ENCODE results near the gene RFFL.
"Not testable (repeated sequence)": the region's sequence is repeated elsewhere in the genome, so short reads cannot be mapped to it uniquely, and the experiment has no call there.

Gene RFFL

GRCh38 chr17:35006345-35006744, 57.2 kb downstream of the RFFL start:
- no peak for DNase-seq (ENCODE audit: low spot score)

- no peak for DNase-seq (ENCODE audit: low spot score)
Observed at GRCh38 chr17:35003778-35004177, 59.7 kb downstream of the RFFL start.

GRCh38 chr17:35002876-35003551, 60.5 kb downstream of the RFFL start:
- DNase-seq (ENCODE audit: low spot score) = no peak

- no peak for DNase-seq (ENCODE audit: low spot score)
Observed at GRCh38 chr17:35001549-35001948, 62.0 kb downstream of the RFFL start.

GRCh38 chr17:35000965-35001364, 62.5 kb downstream of the RFFL start:
- DNase-seq (ENCODE audit: low spot score) = not testable (repeated sequence)

- DNase-seq (ENCODE audit: low spot score) = no peak
Observed at GRCh38 chr17:34999456-34999855, 64.1 kb downstream of the RFFL start.

GRCh38 chr17:34998205-34998604, 65.3 kb downstream of the RFFL start:
- DNase-seq (ENCODE audit: low spot score) = peak; percentile 84

GRCh38 chr17:34997355-34997862, 66.1 kb downstream of the RFFL start:
- DNase-seq (ENCODE audit: low spot score) = no peak

GRCh38 chr17:34996422-34997285, 66.9 kb downstream of the RFFL start:
- DNase-seq (ENCODE audit: low spot score) = no peak

GRCh38 chr17:34993031-34993430, 70.5 kb downstream of the RFFL start:
- no peak for DNase-seq (ENCODE audit: low spot score)

GRCh38 chr17:34991606-34992005, 71.9 kb downstream of the RFFL start:
- no peak for DNase-seq (ENCODE audit: low spot score)

- no peak for DNase-seq (ENCODE audit: low spot score)
Observed at GRCh38 chr17:34990921-34991365, 72.6 kb downstream of the RFFL start.

- DNase-seq (ENCODE audit: low spot score) = no peak
Observed at GRCh38 chr17:34989473-34989872, 74.0 kb downstream of the RFFL start.

- DNase-seq (ENCODE audit: low spot score) = no peak
Observed at GRCh38 chr17:34988644-34989043, 74.9 kb downstream of the RFFL start.

- no peak for DNase-seq (ENCODE audit: low spot score)
Observed at GRCh38 chr17:34987232-34987631, 76.3 kb downstream of the RFFL start.

GRCh38 chr17:34981538-34982241, 81.8 kb downstream of the RFFL start:
- no peak for DNase-seq (ENCODE audit: low spot score)

- peak; percentile 88 for DNase-seq (ENCODE audit: low spot score)
Observed at GRCh38 chr17:34980681-34981537, 82.6 kb downstream of the RFFL start.

- DNase-seq (ENCODE audit: low spot score) = peak; percentile 96
Observed at GRCh38 chr17:34980353-34980680, 83.2 kb downstream of the RFFL start, which contains the start of gene LIG3. LIG3 (plus strand) TSS chr17:34980512; CDS start chr17:34983006, 2,494 bp downstream.

- no peak for DNase-seq (ENCODE audit: low spot score)
Observed at GRCh38 chr17:34979650-34980352, 83.7 kb downstream of the RFFL start.

GRCh38 chr17:34979153-34979552, 84.4 kb downstream of the RFFL start:
- no peak for DNase-seq (ENCODE audit: low spot score)

Measured in iPS-NIHi11 (cell line).